Caco-2 (cell line): ENCODE data around the gene GABRB1. TPM values are rescaled to one million over a fixed set of nuclear protein-coding genes. Genes with fewer than 3 reads are reported as not detected.

ENCODE experiments used
- BruUV-seq: library from RNA; stranded (reverse); fragments of 400-500 nt; replicated peaks from 2 replicates; lab custom pipeline; 2021; lab: Mats Ljungman, UMichigan
- CTCF ChIA-PET: fragments of 300-600 bp; sonication (Branson Sonifier 250); formaldehyde crosslinking; loops from one replicate; lab custom pipeline; 2022; ENCODE audit warnings: antibody characterized with exemption; lab: Charles Lee
- POLR2A ChIA-PET: fragments of 300-600 bp; sonication (Branson Sonifier 250); formaldehyde crosslinking; loops from one replicate; lab custom pipeline; 2022; ENCODE audit warnings: antibody characterized with exemption; lab: Charles Lee
- DNase-seq, 2 experiments: peaks; one replicate each; pipeline versions ENCODE4 v3.0.0 to v3.0.0-alpha.2; 2020 to 2022
- H3K27me3 ChIP-seq: replicated peaks from 2 replicates; pipeline ENCODE4 v1.6.0; 2011; ENCODE audit warnings: low read length; ENCODE audit not compliant: control insufficient read depth, insufficient read depth
- H3K36me3 ChIP-seq: 2 replicates; pipeline ENCODE4 v1.5.1; 2011; ENCODE audit warnings: low read length; ENCODE audit not compliant: control insufficient read depth, insufficient read depth
- H3K4me1 ChIP-seq: fragments of 250-450 bp; sonication (Bioruptor Pico); 2 replicates; pipeline ENCODE4 v1.5.1; 2020; ENCODE audit warnings: mild to moderate bottlenecking
- H3K4me3 ChIP-seq: 2 replicates; pipeline ENCODE4 v1.5.1; 2011; ENCODE audit warnings: low read depth, mild to moderate bottlenecking, control low read depth, low read length
- H3K9me3 ChIP-seq: fragments of 250-450 bp; sonication (Bioruptor Pico); 2 replicates; pipeline ENCODE4 v1.5.1; 2020; ENCODE audit warnings: mild to moderate bottlenecking, moderate library complexity
- H3K27ac Mint-ChIP-seq: one replicate; pipeline ENCODE4 v1.8.0; 2022; ENCODE audit warnings: mixed read lengths; ENCODE audit not compliant: unreplicated experiment
- H3K27me3 Mint-ChIP-seq: one replicate; pipeline ENCODE4 v1.8.0; 2022; ENCODE audit warnings: mixed read lengths; ENCODE audit not compliant: insufficient read depth, unreplicated experiment
- H3K36me3 Mint-ChIP-seq: one replicate; pipeline ENCODE4 v1.8.0; 2022; ENCODE audit warnings: mild to moderate bottlenecking, mixed read lengths; ENCODE audit not compliant: insufficient read depth, unreplicated experiment
- H3K4me1 Mint-ChIP-seq: one replicate; pipeline ENCODE4 v1.8.0; 2022; ENCODE audit warnings: low read depth, mixed read lengths; ENCODE audit not compliant: unreplicated experiment
- H3K4me3 Mint-ChIP-seq: one replicate; pipeline ENCODE4 v1.8.0; 2022; ENCODE audit warnings: mild to moderate bottlenecking, moderate library complexity, mixed read lengths; ENCODE audit not compliant: unreplicated experiment
- H3K9me3 Mint-ChIP-seq: one replicate; pipeline ENCODE4 v1.8.0; 2022; ENCODE audit warnings: mixed read lengths; ENCODE audit not compliant: unreplicated experiment
- CTCF ChIP-seq, 2 experiments: fragments of 200-600 bp in 1 of 2; IDR thresholded peaks; 1 replicate in 1 of 2; 2 replicates in 1 of 2; pipeline versions ENCODE4 v1.5.1 to v1.8.0; 2011 to 2022; ENCODE audit warnings: antibody characterized with exemption in 1 of 2, control low read depth in 1 of 2, inconsistent platforms in 1 of 2, low read depth in 1 of 2, low read length in 1 of 2, mild to moderate bottlenecking in 1 of 2, moderate library complexity in 1 of 2; ENCODE audit not compliant: insufficient read depth in 1 of 2, severe bottlenecking in 1 of 2, unreplicated experiment in 1 of 2
- intact Hi-C: fragments of 100-400 bp; cut with micrococcal nuclease; formaldehyde crosslinking; loops from one replicate; pipeline ENCODE4 v1.10.0; 2022; ENCODE audit not compliant: unreplicated experiment
- total RNA-seq: library from RNA; stranded (reverse); gene quantifications from 2 replicates; pipeline ENCODE4 v1.2.3, GENCODE V29; 2022

GABRB1 gene
- total RNA-seq, 1 experiment from 2014 or later, result 10.3 TPM

- Histone ChIP-seq H3K27me3 (no peaks in the 10 kb centered on the region), H3K36me3 (no peaks in the 10 kb centered on the region), H3K4me3 (no peak overlapping the region), H3K9me3 (no peaks in the 10 kb centered on the region), H3K4me1 (no peaks in the 10 kb centered on the region)
- intact Hi-C loops, result no loop called here
- BruUV-seq, result no TSS peak
- no peak for DNase-seq
- ChIA-PET POLR2A (no interaction called here), CTCF (no interaction called here)
- no peak for TF ChIP-seq CTCF (IDR thresholded peaks at IDR 0.05; ENCODE audit: insufficient read depth in 1 of 2, low read depth in 1 of 2, low read length in 1 of 2, severe bottlenecking in 1 of 2, unreplicated experiment in 1 of 2)
- Mint-ChIP-seq H3K36me3 (no peaks in the 10 kb centered on the region), H3K9me3 (no peaks in the 10 kb centered on the region), H3K27me3 (no peaks in the 10 kb centered on the region), H3K4me3 (no peak overlapping the region), H3K27ac (no peak overlapping the region), H3K4me1 (peaks cover 4% of the 10 kb centered on the region)
These were observed 412.7 kb downstream of the GABRB1 start for GRCh38 chr4:47444031-47444430.

GRCh38 chr4:47451657-47452056 is 420.3 kb downstream of the GABRB1 start:
- Histone ChIP-seq H3K4me3 (no peak overlapping the region), H3K27me3 (no peaks in the 10 kb centered on the region), H3K4me1 (no peaks in the 10 kb centered on the region), H3K36me3 (no peaks in the 10 kb centered on the region), H3K9me3 (no peaks in the 10 kb centered on the region)
- Mint-ChIP-seq H3K4me1 (peaks cover 4% of the 10 kb centered on the region), H3K27ac (no peak overlapping the region), H3K4me3 (no peak overlapping the region), H3K9me3 (no peaks in the 10 kb centered on the region), H3K36me3 (peaks cover 16% of the 10 kb centered on the region), H3K27me3 (no peaks in the 10 kb centered on the region)
- BruUV-seq, result no TSS peak
- TF ChIP-seq CTCF (IDR thresholded peaks at IDR 0.05; ENCODE audit: insufficient read depth in 1 of 2, low read depth in 1 of 2, low read length in 1 of 2, severe bottlenecking in 1 of 2, unreplicated experiment in 1 of 2), result no peak
- ChIA-PET POLR2A (no interaction called here), CTCF (no interaction called here)
- DNase-seq, result no peak
- intact Hi-C loops, result no loop called here

GRCh38 chr4:47462799-47463234 is 431.4 kb downstream of the GABRB1 start:
- TSS peak; percentile 36 for BruUV-seq
- Mint-ChIP-seq H3K4me3 (peak overlapping the region; percentile 87), H3K9me3 (no peaks in the 10 kb centered on the region), H3K27me3 (no peaks in the 10 kb centered on the region), H3K4me1 (peaks cover 19% of the 10 kb centered on the region), H3K36me3 (peaks cover 7% of the 10 kb centered on the region), H3K27ac (peak overlapping the region; percentile 85)
- intact Hi-C loops, result loop anchor here (1.0 to 2.0 kb wide), 3 partner anchors 22 to 101 kb away; partner anchors contain the start of gene ATP10D
- CTCF ChIA-PET, result interaction anchor here (0.9 to 1.3 kb wide), 8 partner anchors 11 to 101 kb away, joined by 3 to 24 read pairs (median 4); partner anchors contain the start of gene ATP10D
- H3K36me3 ChIP-seq, result no peaks in the 10 kb centered on the region; the same call in 1 of the 2 replicates
- no peaks in the 10 kb centered on the region for H3K27me3 ChIP-seq
- no peaks in the 10 kb centered on the region for H3K9me3 ChIP-seq
- POLR2A ChIA-PET, result interaction anchor here (0.5 to 1.3 kb wide), 6 partner anchors 11 to 39 kb away, joined by 4 to 20 read pairs (median 6); partner anchors contain the start of gene ATP10D
- H3K4me3 ChIP-seq, result peak overlapping the region; percentile 67
- TF ChIP-seq CTCF (IDR thresholded peaks at IDR 0.05; ENCODE audit: insufficient read depth in 1 of 2, low read depth in 1 of 2, low read length in 1 of 2, severe bottlenecking in 1 of 2, unreplicated experiment in 1 of 2), result no peak
- H3K4me1 ChIP-seq, result peaks cover 6% of the 10 kb centered on the region; the same call in 1 of the 2 replicates
- DNase-seq, result no peak
